ENCODE measurements around the gene PRR23C.

PRR23C gene

GRCh38 chr3:139074565-139075115, 29.9 kb upstream of the PRR23C start:
- TF ChIP-seq FOXP2 (optimal IDR thresholded peaks at IDR 0.05; ENCODE audit: borderline replicate concordance, extremely low read depth, extremely low read length, insufficient read depth): no peak
- no peak for TF ChIP-seq SIN3A (IDR thresholded peaks at IDR 0.05; ENCODE audit: borderline replicate concordance, insufficient read depth, low read length)
- TF ChIP-seq REST (IDR thresholded peaks at IDR 0.05; ENCODE audit: insufficient read depth in 1 of 2, low read depth in 2 of 2, low read length in 2 of 2): no peak
- no peak for TF ChIP-seq TAF1 (IDR thresholded peaks at IDR 0.05; ENCODE audit: borderline replicate concordance, insufficient read depth, low read length)
- no peak for TF ChIP-seq POLR2AphosphoS5 (IDR thresholded peaks at IDR 0.05; ENCODE audit: low read depth, low read length)

GRCh38 chr3:139062918-139063317, 18.2 kb upstream of the PRR23C start:
- TF ChIP-seq SIN3A (IDR thresholded peaks at IDR 0.05; ENCODE audit: borderline replicate concordance, insufficient read depth, low read length) (no peak), POLR2AphosphoS5 (IDR thresholded peaks at IDR 0.05; ENCODE audit: low read depth, low read length) (no peak), REST (IDR thresholded peaks at IDR 0.05; ENCODE audit: insufficient read depth in 1 of 2, low read depth in 2 of 2, low read length in 2 of 2) (no peak), TAF1 (IDR thresholded peaks at IDR 0.05; ENCODE audit: borderline replicate concordance, insufficient read depth, low read length) (no peak), FOXP2 (optimal IDR thresholded peaks at IDR 0.05; ENCODE audit: borderline replicate concordance, extremely low read depth, extremely low read length, insufficient read depth) (no peak)

- TF ChIP-seq REST (IDR thresholded peaks at IDR 0.05; ENCODE audit: insufficient read depth in 1 of 2, low read depth in 2 of 2, low read length in 2 of 2): no peak
- TF ChIP-seq SIN3A (IDR thresholded peaks at IDR 0.05; ENCODE audit: borderline replicate concordance, insufficient read depth, low read length): no peak
These were observed 8.3 kb upstream of the PRR23C start for GRCh38 chr3:139052802-139053600.

- TF ChIP-seq TAF1 (IDR thresholded peaks at IDR 0.05; ENCODE audit: borderline replicate concordance, insufficient read depth, low read length): no peak
- TF ChIP-seq POLR2AphosphoS5 (IDR thresholded peaks at IDR 0.05; ENCODE audit: low read depth, low read length): no peak
- no peak for TF ChIP-seq SIN3A (IDR thresholded peaks at IDR 0.05; ENCODE audit: borderline replicate concordance, insufficient read depth, low read length)
These were observed 932 bp downstream of the PRR23C start for GRCh38 chr3:139043554-139044365.

- TF ChIP-seq POLR2AphosphoS5 (IDR thresholded peaks at IDR 0.05; ENCODE audit: low read depth, low read length): no peak
- no peak for TF ChIP-seq TAF1 (IDR thresholded peaks at IDR 0.05; ENCODE audit: borderline replicate concordance, insufficient read depth, low read length)
- TF ChIP-seq SIN3A (IDR thresholded peaks at IDR 0.05; ENCODE audit: borderline replicate concordance, insufficient read depth, low read length): no peak
- TF ChIP-seq REST (IDR thresholded peaks at IDR 0.05; ENCODE audit: insufficient read depth in 1 of 2, low read depth in 2 of 2, low read length in 2 of 2): no peak
- no peak for TF ChIP-seq FOXP2 (optimal IDR thresholded peaks at IDR 0.05; ENCODE audit: borderline replicate concordance, extremely low read depth, extremely low read length, insufficient read depth)
These were observed 7.2 kb downstream of the PRR23C start for GRCh38 chr3:139037478-139037877.
